ENCODE data around the gene SH3D21. TPM values are rescaled to one million over a fixed set of nuclear protein-coding genes. Genes with fewer than 3 reads are reported as not detected.
A peak's percentile ranks its signal among the peaks of the same experiment; 100 is the strongest.

SH3D21 gene
- total RNA-seq: 1.7 and 1.9 TPM in 2 replicates

DNA sequence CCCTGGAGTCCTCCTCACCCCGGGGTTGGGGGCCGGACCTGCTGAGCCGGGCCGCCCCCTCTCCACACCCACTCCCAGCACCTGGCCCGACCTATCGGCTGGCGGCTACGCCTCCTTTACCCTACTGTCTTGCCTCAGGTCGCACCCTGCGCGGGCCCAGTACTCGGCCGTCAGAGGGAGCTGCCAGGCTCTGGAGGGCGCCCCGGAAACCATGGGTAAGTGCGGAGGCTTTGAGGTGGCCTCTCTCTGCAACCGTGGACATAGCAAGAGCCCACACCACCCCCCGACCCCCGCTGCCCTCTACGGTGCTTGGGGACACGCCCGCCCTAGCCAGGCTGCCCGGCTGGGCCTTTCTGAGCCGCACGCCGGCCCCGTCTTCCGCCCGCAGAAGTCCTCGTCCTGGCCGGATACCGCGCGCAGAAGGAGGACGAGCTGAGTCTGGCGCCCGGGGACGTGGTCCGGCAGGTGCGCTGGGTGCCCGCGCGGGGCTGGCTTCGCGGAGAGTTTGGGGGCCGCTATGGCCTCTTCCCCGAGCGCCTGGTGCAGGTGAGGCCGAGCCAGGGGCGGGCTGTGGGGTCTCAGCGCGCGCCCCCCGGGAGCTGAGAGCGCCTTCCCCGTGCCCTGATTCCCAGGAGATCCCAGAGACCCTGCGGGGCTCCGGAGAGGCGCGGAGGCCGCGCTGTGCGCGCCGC is at the start of gene SH3D21:
SH3D21 (plus strand) TSS at position 159 of the 692 bp plus-strand sequence; CDS start at position 212, 53 bp downstream.
- H3K4me3 ChIP-seq (ENCODE audit: low read depth, low read length): peak within 1 kb of the TSS; percentile 53
- no peak for DNase-seq (ENCODE audit: low read depth)
- H3K36me3 ChIP-seq (ENCODE audit: control insufficient read depth, insufficient read depth, low read length): no peaks in the 10 kb centered on the region
- H3K27me3 ChIP-seq (ENCODE audit: control insufficient read depth, insufficient read depth, low read length): no peaks in the 10 kb centered on the region
- peak; percentile 35 for TF ChIP-seq CTCF (IDR thresholded peaks at IDR 0.05; ENCODE audit: insufficient read depth, low read length, poor library complexity, severe bottlenecking)

- no peak for DNase-seq (ENCODE audit: low read depth)
- Histone ChIP-seq H3K4me3 (ENCODE audit: low read depth, low read length) (no peak overlapping the region), H3K27me3 (ENCODE audit: control insufficient read depth, insufficient read depth, low read length) (no peaks in the 10 kb centered on the region), H3K36me3 (ENCODE audit: control insufficient read depth, insufficient read depth, low read length) (no peaks in the 10 kb centered on the region)
- TF ChIP-seq CTCF (IDR thresholded peaks at IDR 0.05; ENCODE audit: insufficient read depth, low read length, poor library complexity, severe bottlenecking): no peak
These were observed 49.4 kb upstream of the SH3D21 start for GRCh38 chr1:36256558-36257374.

DNA sequence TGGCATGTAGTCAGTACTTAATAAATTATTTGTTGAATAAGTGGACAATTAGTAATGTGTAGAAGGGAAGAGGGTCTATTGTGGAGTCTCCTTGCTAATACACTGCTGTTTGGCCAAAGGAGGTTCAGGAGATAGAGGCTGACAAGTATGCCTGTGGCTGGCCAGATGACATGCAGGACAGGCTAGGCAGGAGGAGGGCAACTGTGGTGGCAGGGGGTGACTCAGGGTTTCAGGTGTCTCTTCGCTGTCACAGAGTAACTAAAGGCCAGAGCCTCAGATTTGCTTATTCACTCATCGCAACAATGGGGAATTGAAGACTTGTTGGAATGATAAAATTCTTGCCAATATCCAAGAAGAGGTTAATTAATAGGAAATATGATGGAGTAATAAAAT is 48.8 kb upstream of the SH3D21 start:
- Histone ChIP-seq H3K27me3 (ENCODE audit: control insufficient read depth, insufficient read depth, low read length) (no peaks in the 10 kb centered on the region), H3K4me3 (ENCODE audit: low read depth, low read length) (no peak overlapping the region), H3K36me3 (ENCODE audit: control insufficient read depth, insufficient read depth, low read length) (no peaks in the 10 kb centered on the region)
- no peak for TF ChIP-seq CTCF (IDR thresholded peaks at IDR 0.05; ENCODE audit: insufficient read depth, low read length, poor library complexity, severe bottlenecking)
- DNase-seq (ENCODE audit: low read depth): no peak

- DNase-seq (ENCODE audit: low read depth): no peak
- Histone ChIP-seq H3K27me3 (ENCODE audit: control insufficient read depth, insufficient read depth, low read length) (no peaks in the 10 kb centered on the region), H3K36me3 (ENCODE audit: control insufficient read depth, insufficient read depth, low read length) (no peaks in the 10 kb centered on the region), H3K4me3 (ENCODE audit: low read depth, low read length) (no peak overlapping the region)
- TF ChIP-seq CTCF (IDR thresholded peaks at IDR 0.05; ENCODE audit: insufficient read depth, low read length, poor library complexity, severe bottlenecking): no peak
These were observed 47.2 kb upstream of the SH3D21 start for GRCh38 chr1:36258960-36259344.

GRCh38 chr1:36268981-36269380 is 37.2 kb upstream of the SH3D21 start:
- Histone ChIP-seq H3K36me3 (ENCODE audit: control insufficient read depth, insufficient read depth, low read length) (no peaks in the 10 kb centered on the region), H3K27me3 (ENCODE audit: control insufficient read depth, insufficient read depth, low read length) (no peaks in the 10 kb centered on the region), H3K4me3 (ENCODE audit: low read depth, low read length) (no peak overlapping the region)
- TF ChIP-seq CTCF (IDR thresholded peaks at IDR 0.05; ENCODE audit: insufficient read depth, low read length, poor library complexity, severe bottlenecking): no peak
- no peak for DNase-seq (ENCODE audit: low read depth)
